Suprapubic skin (tissue), 4 donors: ENCODE measurements around the gene DCTN5. TPM values are rescaled to one million over a fixed set of nuclear protein-coding genes. Genes with fewer than 3 reads are reported as not detected.

Source experiments
- DNase-seq, 2 donors: peaks; one replicate each; pipeline ENCODE4 v3.0.0-alpha.2; 2019; ENCODE audit warnings: low spot score in 2 of 2
- H3K27ac ChIP-seq: fragments of 200-600 bp; sonication (generic); one replicate; pipeline ENCODE4 v1.5.1; 2019
- H3K27me3 ChIP-seq: fragments of 200-600 bp; sonication (generic); one replicate; pipeline ENCODE4 v1.5.1; 2019
- H3K36me3 ChIP-seq: fragments of 200-600 bp; sonication (generic); one replicate; pipeline ENCODE4 v1.5.1; 2019
- H3K4me1 ChIP-seq: fragments of 200-600 bp; sonication (generic); one replicate; pipeline ENCODE4 v1.5.1; 2019
- H3K4me3 ChIP-seq: fragments of 200-600 bp; sonication (generic); one replicate; pipeline ENCODE4 v1.5.1; 2019; ENCODE audit warnings: mild to moderate bottlenecking
- H3K9me3 ChIP-seq: fragments of 200-600 bp; sonication (generic); one replicate; pipeline ENCODE4 v1.5.1; 2019
- CTCF ChIP-seq, 2 donors: fragments of 200-600 bp in 1 of 2; fragments of 450-650 bp in 1 of 2; sonication (generic) in 1 of 2; IDR thresholded peaks; one replicate each; pipeline ENCODE4 v1.5.1; 2016 to 2019; ENCODE audit warnings: antibody characterized with exemption in 2 of 2, mild to moderate bottlenecking in 1 of 2, moderate library complexity in 1 of 2
- EP300 ChIP-seq: sonication (generic); formaldehyde crosslinking; IDR thresholded peaks from one replicate; pipeline ENCODE4 v1.6.1; 2017; ENCODE audit warnings: antibody characterized with exemption
- POLR2A ChIP-seq, 2 donors: fragments of 450-650 bp; IDR thresholded peaks; one replicate each; pipeline ENCODE4 v1.6.1; 2017; ENCODE audit warnings: antibody characterized with exemption in 2 of 2, mild to moderate bottlenecking in 2 of 2, moderate library complexity in 2 of 2
- POLR2AphosphoS5 ChIP-seq, 3 donors: sonication (generic); formaldehyde crosslinking; IDR thresholded peaks; one replicate each; pipeline ENCODE4 v1.6.1; 2017; ENCODE audit warnings: antibody characterized with exemption in 3 of 3
- WGBS: methylation state at CpG from one replicate; pipeline ENCODE4 v1.1.5; 2018; 5-methylcytosine and 5-hydroxymethylcytosine counted together
- total RNA-seq, 4 donors: library from RNA; depleted of rRNA; stranded (reverse); fragments of >200 nt; gene quantifications; one replicate each; pipeline ENCODE4 v1.1.0, GENCODE V29; 2016

Gene DCTN5
- total RNA-seq, 4 donors from 2014 or later = 45.8 to 52.0 (median 48.8) TPM

- H3K9me3 ChIP-seq = peaks cover 5% of the 10 kb centered on the region
- peaks cover 4% of the 10 kb centered on the region for H3K27me3 ChIP-seq
- TF ChIP-seq CTCF (IDR thresholded peaks at IDR 0.05) = no peak
- no peak for TF ChIP-seq POLR2A (IDR thresholded peaks at IDR 0.05)
- no peak for TF ChIP-seq EP300
- no peak for TF ChIP-seq POLR2AphosphoS5 (IDR thresholded peaks at IDR 0.05)
- DNase-seq = no peak
- 84% methylated on average over 3 of the region's 3 CpGs for WGBS
- no peaks in the 10 kb centered on the region for H3K4me1 ChIP-seq
- no peak overlapping the region for H3K27ac ChIP-seq
- H3K4me3 ChIP-seq = no peak overlapping the region
- H3K36me3 ChIP-seq = no peaks in the 10 kb centered on the region
Measured at GRCh38 chr16:23726710-23727109, 85.4 kb downstream of the DCTN5 start.

Other genes with a start within 250 kb of the DCTN5 start
- gene COG7, start 188.3 kb upstream of the DCTN5 start, total RNA-seq = 10 to 100 TPM; 16.3 to 73.7 (median 24.6) TPM
- 100 to 1,000 TPM in 1 of 4 donors, 10 to 100 TPM in 3; 44.1 to 117 (median 53.4) TPM for gene GGA2, start 131.0 kb upstream of the DCTN5 start, total RNA-seq
- gene EARS2, start 84.1 kb upstream of the DCTN5 start, total RNA-seq = 10 to 100 TPM; 24.1 to 37.2 (median 36.6) TPM
- gene UBFD1, start 83.7 kb upstream of the DCTN5 start, total RNA-seq = 10 to 100 TPM; 26.5 to 48.1 (median 39.4) TPM
- gene NDUFAB1, start 45.1 kb upstream of the DCTN5 start, total RNA-seq = 10 to 100 TPM; 29.0 to 88.9 (median 73.4) TPM
- 10 to 100 TPM; 11.8 to 16.8 (median 15.8) TPM for gene PALB2, start 156 bp upstream of the DCTN5 start, total RNA-seq
- gene PLK1, start 37.4 kb downstream of the DCTN5 start, total RNA-seq = 1 to 10 TPM; 4.6 to 8.3 (median 6.5) TPM
- gene ERN2, start 71.8 kb downstream of the DCTN5 start, total RNA-seq = 1 to 10 TPM in 1 of 4 donors, under 1 TPM in 3; 0.32 to 2.8 (median 0.79) TPM
- 100 to 1,000 TPM in 2 of 4 donors, 10 to 100 TPM in 2; 60.3 to 102 (median 99.6) TPM for gene CHP2, start 113.6 kb downstream of the DCTN5 start, total RNA-seq
- 10 to 100 TPM in 2 of 4 donors, 1 to 10 TPM in 2; 7.7 to 40.0 (median 12.2) TPM for gene PRKCB, start 194.5 kb downstream of the DCTN5 start, total RNA-seq